GM23338 (cell line): ENCODE results near the gene EPHA7. TPM values are rescaled to one million over a fixed set of nuclear protein-coding genes. Genes with fewer than 3 reads are reported as not detected.

Experiments used
- ATAC-seq: fragments of 200-7000 bp; cut with Tn5 transposase; 3 replicates; pipeline ENCODE4 v1.9.1; 2020
- DNase-seq: peaks from one replicate; pipeline ENCODE4 v3.0.0-alpha.2; 2015; ENCODE audit warnings: low spot score
- H2AFZ ChIP-seq: fragments of 200-600 bp; sonication (generic); 2 replicates; pipeline ENCODE4 v1.8.0; 2016; ENCODE audit warnings: antibody characterized with exemption, mild to moderate bottlenecking, moderate library complexity
- H3F3A ChIP-seq: fragments of 200-600 bp; sonication (generic); replicated peaks from 2 replicates; pipeline ENCODE4 v1.8.0; 2017; ENCODE audit warnings: antibody characterized with exemption, mixed run types, low read depth
- H3K27ac ChIP-seq: fragments of 200-600 bp; sonication (generic); 2 replicates; pipeline ENCODE4 v1.6.1; 2016; ENCODE audit warnings: low read depth
- H3K27me3 ChIP-seq: fragments of 200-600 bp; sonication (generic); 2 replicates; pipeline ENCODE4 v1.8.0; 2016; ENCODE audit warnings: mild to moderate bottlenecking, mixed run types, moderate library complexity; ENCODE audit not compliant: insufficient read depth
- H3K36me3 ChIP-seq: fragments of 200-600 bp; sonication (generic); 2 replicates; pipeline ENCODE4 v1.8.0; 2016; ENCODE audit warnings: mild to moderate bottlenecking; ENCODE audit not compliant: insufficient read depth
- H3K4me1 ChIP-seq: fragments of 200-600 bp; sonication (generic); 2 replicates; pipeline ENCODE4 v1.8.0; 2016; ENCODE audit warnings: mild to moderate bottlenecking, moderate library complexity; ENCODE audit not compliant: insufficient read depth
- H3K4me2 ChIP-seq: fragments of 200-600 bp; sonication (generic); 2 replicates; pipeline ENCODE4 v1.7.1; 2017; ENCODE audit warnings: mixed run types
- H3K4me3 ChIP-seq: fragments of 200-600 bp; sonication (generic); 2 replicates; pipeline ENCODE4 v1.6.1; 2016; ENCODE audit warnings: mixed run types
- H3K79me2 ChIP-seq: fragments of 200-600 bp; sonication (generic); replicated peaks from 2 replicates; pipeline ENCODE4 v1.8.0; 2017; ENCODE audit warnings: mild to moderate bottlenecking; ENCODE audit not compliant: insufficient read depth
- H3K9me2 ChIP-seq: fragments of 200-600 bp; sonication (generic); 2 replicates; pipeline ENCODE4 v1.8.0; 2017; ENCODE audit not compliant: insufficient read depth
- H4K20me1 ChIP-seq: fragments of 200-600 bp; sonication (generic); replicated peaks from 2 replicates; pipeline ENCODE4 v1.8.0; 2017; ENCODE audit warnings: mild to moderate bottlenecking; ENCODE audit not compliant: insufficient read depth
- H3K27ac Mint-ChIP-seq: 2 replicates; pipeline ENCODE4 v1.8.0; 2020; ENCODE audit warnings: inconsistent platforms, mild to moderate bottlenecking, moderate library complexity, mixed read lengths
- H3K27me3 Mint-ChIP-seq: 3 replicates; pipeline ENCODE4 v1.8.0; 2022; ENCODE audit warnings: low read depth, mild to moderate bottlenecking, moderate library complexity, mixed read lengths, inconsistent platforms; ENCODE audit not compliant: insufficient read depth, poor library complexity
- H3K36me3 Mint-ChIP-seq: 3 replicates; pipeline ENCODE4 v1.8.0; 2021; ENCODE audit warnings: low read depth, mild to moderate bottlenecking, inconsistent platforms, moderate library complexity, mixed read lengths
- H3K4me1 Mint-ChIP-seq: 3 replicates; pipeline ENCODE4 v1.8.0; 2020; ENCODE audit warnings: mild to moderate bottlenecking, inconsistent platforms, mixed read lengths
- H3K4me3 Mint-ChIP-seq: 3 replicates; pipeline ENCODE4 v1.8.0; 2021; ENCODE audit warnings: moderate library complexity, mild to moderate bottlenecking, inconsistent platforms, mixed read lengths
- H3K9me3 Mint-ChIP-seq: 3 replicates; pipeline ENCODE4 v1.8.0; 2020; ENCODE audit warnings: moderate library complexity, mild to moderate bottlenecking, inconsistent platforms, mixed read lengths
- CREB1 ChIP-seq: fragments of 250-450 bp; sonication (Bioruptor Pico); IDR thresholded peaks from 2 replicates; pipeline ENCODE4 v1.5.0; 2020; ENCODE audit warnings: low read depth, mild to moderate bottlenecking, moderate library complexity
- CTCF ChIP-seq, 2 experiments: fragments of 200-600 bp in 1 of 2; sonication (generic) in 1 of 2; conservative IDR thresholded peaks; 2 replicates each; pipeline versions ENCODE4 v1.5.1 to v1.6.1; 2016 to 2017; ENCODE audit warnings: antibody characterized with exemption in 2 of 2, low read depth in 2 of 2, mild to moderate bottlenecking in 2 of 2, moderate library complexity in 1 of 2
- EZH2 ChIP-seq: fragments of 200-600 bp; sonication (generic); IDR thresholded peaks from one replicate; pipeline ENCODE4 v1.8.0; 2017; ENCODE audit warnings: antibody characterized with exemption, mild to moderate bottlenecking, low read depth; ENCODE audit not compliant: unreplicated experiment
- EZH2phosphoT487 ChIP-seq: fragments of 200-600 bp; sonication (generic); IDR thresholded peaks from one replicate; pipeline ENCODE4 v1.8.1; 2018; ENCODE audit warnings: antibody characterized with exemption; ENCODE audit not compliant: unreplicated experiment
- NANOG ChIP-seq: IDR thresholded peaks from 2 replicates; pipeline ENCODE4 v1.6.1; 2016; ENCODE audit warnings: antibody characterized with exemption, borderline replicate concordance
- POLR2AphosphoS5 ChIP-seq: IDR thresholded peaks from 2 replicates; pipeline ENCODE4 v1.6.1; 2016; ENCODE audit warnings: antibody characterized with exemption, low read depth
- STAT1 ChIP-seq: IDR thresholded peaks from one replicate; pipeline ENCODE4 v1.6.1; 2016; ENCODE audit warnings: antibody characterized with exemption; ENCODE audit not compliant: unreplicated experiment
- ZNF114 ChIP-seq: fragments of 250-450 bp; sonication (Bioruptor Pico); IDR thresholded peaks from 2 replicates; pipeline ENCODE4 v1.5.0; 2020; ENCODE audit warnings: mild to moderate bottlenecking, moderate library complexity
- ZNF331 ChIP-seq: fragments of 250-450 bp; sonication (Bioruptor Pico); IDR thresholded peaks from 2 replicates; pipeline ENCODE4 v1.5.0; 2020; ENCODE audit warnings: low read depth, mild to moderate bottlenecking, moderate library complexity
- ZNF462 ChIP-seq: fragments of 250-450 bp; sonication (Bioruptor Pico); IDR thresholded peaks from 2 replicates; pipeline ENCODE4 v1.5.0; 2020; ENCODE audit warnings: mild to moderate bottlenecking, moderate library complexity
- polyA plus RNA-seq: library from polyadenylated mRNA; unstranded; fragments of >200 nt; fragmentation: Nextera tagmentation; extraction: Ambion mirVana; gene quantifications from 2 replicates; pipeline ENCODE4 v1.2.1, GENCODE V29; 2016
- total RNA-seq: library from RNA; depleted of rRNA; stranded (reverse); fragments of >200 nt; shearing (Covaris generic); gene quantifications from 2 replicates; pipeline ENCODE4 v1.2.3, GENCODE V29; 2014

The EPHA7 gene
- total and polyA plus RNA-seq, 2 experiments from 2014 or later = 3.3 to 7.3 TPM

- peaks cover 3% of the 10 kb centered on the region; the same call in 1 of the 2 replicates for H3K4me1 ChIP-seq
- Mint-ChIP-seq H3K9me3 (no peaks in the 10 kb centered on the region), H3K4me1 (peaks cover 6% of the 10 kb centered on the region), H3K27ac (no peak overlapping the region), H3K36me3 (no peaks in the 10 kb centered on the region; the same call in 1 of the 3 replicates), H3K4me3 (no peak overlapping the region), H3K27me3 (peaks cover 18% of the 10 kb centered on the region)
- no peaks in the 10 kb centered on the region for H3K9me2 ChIP-seq
- H3F3A ChIP-seq = no peaks in the 10 kb centered on the region
- no peak overlapping the region for H2AFZ ChIP-seq
- no peak overlapping the region for H3K4me2 ChIP-seq
- peaks cover 3% of the 10 kb centered on the region; the same call in 1 of the 2 replicates for H4K20me1 ChIP-seq
- TF ChIP-seq POLR2AphosphoS5 (no peak), NANOG (no peak), EZH2phosphoT487 (no peak)
- DNase-seq (no peak), ATAC-seq (no peak)
- no peak overlapping the region for H3K4me3 ChIP-seq
- H3K36me3 ChIP-seq = no peaks in the 10 kb centered on the region
- peaks cover 30% of the 10 kb centered on the region for H3K27me3 ChIP-seq
- no peak overlapping the region for H3K27ac ChIP-seq
- no peaks in the 10 kb centered on the region for H3K79me2 ChIP-seq
Measured at GRCh38 chr6:93412452-93412851, 6.9 kb downstream of the EPHA7 start.

GRCh38 chr6:93407186-93407585 lies 12.2 kb downstream of the EPHA7 start:
- no peaks in the 10 kb centered on the region; the same call in 2 of the 3 replicates for H3K36me3 Mint-ChIP-seq
- no peaks in the 10 kb centered on the region for H3K36me3 ChIP-seq
- ATAC-seq (no peak), DNase-seq (no peak)
- H3K4me2 ChIP-seq = no peak overlapping the region
- H4K20me1 ChIP-seq = no peaks in the 10 kb centered on the region
- H3K27ac ChIP-seq = no peak overlapping the region
- H3K27me3 Mint-ChIP-seq = no peaks in the 10 kb centered on the region
- H3F3A ChIP-seq = no peaks in the 10 kb centered on the region
- peaks cover 12% of the 10 kb centered on the region; the same call in 1 of the 3 replicates for H3K4me1 Mint-ChIP-seq
- no peaks in the 10 kb centered on the region for H3K79me2 ChIP-seq
- no peak overlapping the region for H3K4me3 Mint-ChIP-seq
- H3K9me2 ChIP-seq = no peaks in the 10 kb centered on the region
- H3K27ac Mint-ChIP-seq = no peak overlapping the region
- H3K4me1 ChIP-seq = no peaks in the 10 kb centered on the region
- H3K9me3 Mint-ChIP-seq = no peaks in the 10 kb centered on the region
- TF ChIP-seq POLR2AphosphoS5 (no peak), CREB1 (CRISPR knock-in tag) (no peak), ZNF331 (CRISPR knock-in tag) (no peak), CTCF (conservative IDR thresholded peaks at IDR 0.05; ENCODE audit: low read depth in 2 of 2) (no peak), ZNF462 (no peak), ZNF114 (no peak), STAT1 (no peak), EZH2 (no peak), EZH2phosphoT487 (no peak), NANOG (no peak)
- H3K27me3 ChIP-seq = no peaks in the 10 kb centered on the region
- H2AFZ ChIP-seq = no peak overlapping the region
- no peak overlapping the region for H3K4me3 ChIP-seq
